Panc1 (cell line): ENCODE measurements around the gene DAZAP1. TPM values are rescaled to one million over a fixed set of nuclear protein-coding genes. Genes with fewer than 3 reads are reported as not detected.

Source experiments
- ATAC-seq: fragments of 200-7000 bp; cut with Tn5 transposase; 2 replicates; pipeline ENCODE4 v1.9.1; 2020; ENCODE audit warnings: mild to moderate bottlenecking, moderate library complexity
- BruUV-seq: library from RNA; stranded (reverse); fragments of 400-500 nt; replicated peaks from 2 replicates; lab custom pipeline; 2021; lab: Mats Ljungman, UMichigan
- CTCF ChIA-PET: fragments of 300-600 bp; sonication (Branson Sonifier 250); formaldehyde crosslinking; loops from one replicate; lab custom pipeline; 2022; ENCODE audit warnings: antibody characterized with exemption; lab: Charles Lee
- POLR2A ChIA-PET: fragments of 300-600 bp; sonication (Branson Sonifier 250); formaldehyde crosslinking; loops from one replicate; lab custom pipeline; 2022; ENCODE audit warnings: antibody characterized with exemption; lab: Charles Lee
- DNase-seq: peaks from one replicate; pipeline ENCODE4 v3.0.0-alpha.2; 2010; ENCODE audit warnings: low read depth, low spot score
- H3K27ac ChIP-seq: 2 replicates; pipeline ENCODE4 v1.5.1; 2011; ENCODE audit warnings: mild to moderate bottlenecking, low read length, inconsistent platforms
- H3K27me3 ChIP-seq: fragments of 200-500 bp; sonication (Bioruptor generic); 2 replicates; pipeline ENCODE4 v1.6.0; 2014; ENCODE audit warnings: low read length, inconsistent platforms; ENCODE audit not compliant: control insufficient read depth, insufficient read depth
- H3K36me3 ChIP-seq: fragments of 200-500 bp; sonication (Bioruptor generic); 2 replicates; pipeline ENCODE4 v1.5.1; 2014; ENCODE audit warnings: inconsistent platforms, mild to moderate bottlenecking, low read length, moderate library complexity; ENCODE audit not compliant: control insufficient read depth, insufficient read depth
- H3K4me1 ChIP-seq: 2 replicates; pipeline ENCODE4 v1.5.1; 2011; ENCODE audit warnings: inconsistent platforms, mild to moderate bottlenecking, low read length, moderate library complexity; ENCODE audit not compliant: control insufficient read depth, insufficient read depth
- H3K4me3 ChIP-seq, 2 experiments: 2 replicates each; pipeline ENCODE4 v1.5.1; 2011 to 2012; ENCODE audit warnings: low read depth in 2 of 2, low read length in 2 of 2, mild to moderate bottlenecking in 2 of 2, inconsistent platforms in 1 of 2, moderate library complexity in 1 of 2
- H3K9me3 ChIP-seq: fragments of 200-500 bp; sonication (Bioruptor generic); 2 replicates; pipeline ENCODE4 v1.5.1; 2014; ENCODE audit warnings: low read depth, mild to moderate bottlenecking, inconsistent platforms, low read length, moderate library complexity; ENCODE audit not compliant: control insufficient read depth, insufficient read depth
- CTCF ChIP-seq: fragments of 450-650 bp; IDR thresholded peaks from 2 replicates; pipeline ENCODE4 v1.5.1; 2017; ENCODE audit warnings: mild to moderate bottlenecking
- POLR2AphosphoS5 ChIP-seq: IDR thresholded peaks from 2 replicates; pipeline ENCODE4 v1.6.1; 2012; ENCODE audit warnings: mild to moderate bottlenecking, low read depth, low read length, moderate library complexity
- REST ChIP-seq, 2 experiments: IDR thresholded peaks; 2 replicates each; pipeline ENCODE4 v1.6.1; 2011 to 2012; ENCODE audit warnings: low read depth in 2 of 2, control low read depth in 1 of 2, low read length in 1 of 2, mild to moderate bottlenecking in 1 of 2, moderate library complexity in 1 of 2; ENCODE audit not compliant: insufficient read depth in 1 of 2
- SIN3A ChIP-seq: IDR thresholded peaks from 2 replicates; pipeline ENCODE4 v1.6.1; 2012; ENCODE audit warnings: low read depth, mild to moderate bottlenecking, low read length, moderate library complexity, borderline replicate concordance; ENCODE audit not compliant: insufficient read depth
- TCF7L2 ChIP-seq: IDR thresholded peaks from 2 replicates; pipeline ENCODE4 v1.6.1; 2011; ENCODE audit warnings: mild to moderate bottlenecking, low read depth, low read length, inconsistent platforms
- in situ Hi-C: cut with HindIII; loops from 2 replicates; pipeline ENCODE4 v1.10.0; 2016; ENCODE audit warnings: low sequenced_read_pairs, low pct_unique_long_range_greater_than_20kb
- intact Hi-C: fragments of 100-400 bp; cut with micrococcal nuclease; formaldehyde crosslinking; loops from one replicate; pipeline ENCODE4 v1.10.0; 2022; ENCODE audit not compliant: unreplicated experiment
- total RNA-seq: library from RNA; stranded (reverse); gene quantifications from one replicate; pipeline ENCODE4 v1.2.1, GENCODE V29; 2021; ENCODE audit not compliant: unreplicated experiment

The DAZAP1 gene
- total RNA-seq, 1 experiment from 2014 or later, result 195 TPM

- no peak for TF ChIP-seq CTCF
- no peak for TF ChIP-seq SIN3A
- TF ChIP-seq REST (IDR thresholded peaks at IDR 0.05; ENCODE audit: insufficient read depth in 1 of 2, low read depth in 2 of 2, low read length in 1 of 2), result no peak
- H3K4me3 ChIP-seq, result no peak overlapping the region
- ChIA-PET POLR2A (no interaction called here), CTCF (no interaction called here)
- intact Hi-C loops (no loop called here), in situ Hi-C loops (no loop called here)
- no peaks in the 10 kb centered on the region for H3K9me3 ChIP-seq
- ATAC-seq (no peak), DNase-seq (no peak)
- no TSS peak for BruUV-seq
- H3K27ac ChIP-seq, result no peak overlapping the region
- H3K36me3 ChIP-seq, result peaks cover 6% of the 10 kb centered on the region; the same call in 1 of the 2 replicates
- H3K27me3 ChIP-seq, result no peaks in the 10 kb centered on the region
- H3K4me1 ChIP-seq, result peaks cover 18% of the 10 kb centered on the region
These were observed 9.5 kb upstream of the DAZAP1 start for GRCh38 chr19:1397838-1398237.

GRCh38 chr19:1399079-1399478 is 8.3 kb upstream of the DAZAP1 start:
- intact Hi-C loops (no loop called here), in situ Hi-C loops (no loop called here)
- TF ChIP-seq REST (IDR thresholded peaks at IDR 0.05; ENCODE audit: insufficient read depth in 1 of 2, low read depth in 2 of 2, low read length in 1 of 2), result no peak
- TF ChIP-seq POLR2AphosphoS5, result no peak
- TF ChIP-seq SIN3A, result no peak
- TF ChIP-seq TCF7L2, result no peak
- no peak for TF ChIP-seq CTCF
- Histone ChIP-seq H3K36me3 (peaks cover 6% of the 10 kb centered on the region; the same call in 1 of the 2 replicates), H3K27me3 (no peaks in the 10 kb centered on the region), H3K27ac (no peak overlapping the region), H3K4me1 (peaks cover 18% of the 10 kb centered on the region), H3K9me3 (no peaks in the 10 kb centered on the region), H3K4me3 (no peak overlapping the region)
- DNase-seq, result no peak
- CTCF ChIA-PET, result no interaction called here
- BruUV-seq, result no TSS peak
- no peak for ATAC-seq
- POLR2A ChIA-PET, result no interaction called here
